NB4 (cell line): ENCODE measurements around the gene OSBP2.

ENCODE experiments used
- DNase-seq: peaks from one replicate; pipeline ENCODE4 v3.0.0; 2010; ENCODE audit warnings: low read depth
- H3K4me3 ChIP-seq: one replicate; pipeline ENCODE4 v1.5.1; 2011; ENCODE audit warnings: mild to moderate bottlenecking, low read depth, low read length, moderate library complexity
- CTCF ChIP-seq: IDR thresholded peaks from one replicate; pipeline ENCODE4 v1.5.1; 2012; ENCODE audit warnings: low read depth, low read length
- MAX ChIP-seq: IDR thresholded peaks from 2 replicates; pipeline ENCODE4 v1.6.1; 2011; ENCODE audit warnings: low read depth, low read length
- MYC ChIP-seq: IDR thresholded peaks from 2 replicates; pipeline ENCODE4 v1.6.1; 2011; ENCODE audit warnings: low read depth, low read length
- POLR2A ChIP-seq: IDR thresholded peaks from 2 replicates; pipeline ENCODE4 v1.6.1; 2011; ENCODE audit warnings: mild to moderate bottlenecking; ENCODE audit not compliant: insufficient read length; ENCODE audit errors: extremely low read depth

OSBP2 gene

GRCh38 chr22:30889268-30889995 lies 194.8 kb downstream of the OSBP2 start:
- no peak overlapping the region for H3K4me3 ChIP-seq
- TF ChIP-seq MYC (no peak), MAX (no peak), CTCF (no peak), POLR2A (no peak)
- no peak for DNase-seq

GRCh38 chr22:30889996-30890480 lies 195.4 kb downstream of the OSBP2 start:
- TF ChIP-seq MAX (no peak), POLR2A (no peak), MYC (no peak), CTCF (no peak)
- no peak for DNase-seq
- no peak overlapping the region for H3K4me3 ChIP-seq

- peak; percentile 31 for DNase-seq
- TF ChIP-seq CTCF: peak; percentile 62
- TF ChIP-seq POLR2A: no peak
- H3K4me3 ChIP-seq: no peak overlapping the region
Observed at GRCh38 chr22:30890686-30891442, 196.2 kb downstream of the OSBP2 start.

GRCh38 chr22:30891443-30891755 lies 196.7 kb downstream of the OSBP2 start:
- TF ChIP-seq MYC (no peak), MAX (no peak), CTCF (no peak), POLR2A (no peak)
- H3K4me3 ChIP-seq: no peak overlapping the region
- no peak for DNase-seq

GRCh38 chr22:30891781-30892180 lies 197.1 kb downstream of the OSBP2 start:
- TF ChIP-seq POLR2A (no peak), MAX (no peak), CTCF (no peak), MYC (no peak)
- H3K4me3 ChIP-seq: no peak overlapping the region
- DNase-seq: no peak
